Measurements from ENCODE around the gene ERBIN.
"Not testable (repeated sequence)": the region's sequence is repeated elsewhere in the genome, so short reads cannot be mapped to it uniquely, and the experiment has no call there.

ERBIN gene

GRCh38 chr5:65915661-65916060 is 10.7 kb upstream of the ERBIN start:
- DNase-seq (ENCODE audit: extremely low read depth in 1 of 2, low read depth in 1 of 2): not testable (repeated sequence)

- no peak for DNase-seq (ENCODE audit: extremely low read depth in 1 of 2, low read depth in 1 of 2)
Observed at GRCh38 chr5:65916066-65916465, 10.3 kb upstream of the ERBIN start.

GRCh38 chr5:65916636-65917035 is 9.7 kb upstream of the ERBIN start:
- no peak for DNase-seq (ENCODE audit: extremely low read depth in 1 of 2, low read depth in 1 of 2)

- no peak for DNase-seq (ENCODE audit: extremely low read depth in 1 of 2, low read depth in 1 of 2)
Observed at GRCh38 chr5:65919773-65920172, 6.6 kb upstream of the ERBIN start.

GRCh38 chr5:65923339-65923738 is 3.0 kb upstream of the ERBIN start:
- no peak for DNase-seq (ENCODE audit: extremely low read depth in 1 of 2, low read depth in 1 of 2)

GRCh38 chr5:65924366-65925043 is 1.9 kb upstream of the ERBIN start:
- no peak for DNase-seq (ENCODE audit: extremely low read depth in 1 of 2, low read depth in 1 of 2)

GRCh38 chr5:65925044-65925600 is 1.3 kb upstream of the ERBIN start:
- peak; percentile 37 to 54 for DNase-seq (ENCODE audit: extremely low read depth in 1 of 2, low read depth in 1 of 2)

- peak; percentile 52 to 68 for DNase-seq (ENCODE audit: extremely low read depth in 1 of 2, low read depth in 1 of 2)
Observed at GRCh38 chr5:65925601-65926275, 637 bp upstream of the ERBIN start.

GRCh38 chr5:65926893-65927292 is 518 bp downstream of the ERBIN start:
- no peak for DNase-seq (ENCODE audit: extremely low read depth in 1 of 2, low read depth in 1 of 2)

- DNase-seq (ENCODE audit: extremely low read depth in 1 of 2, low read depth in 1 of 2): no peak
Observed at GRCh38 chr5:65927503-65928321, 1.3 kb downstream of the ERBIN start.

- DNase-seq (ENCODE audit: extremely low read depth in 1 of 2, low read depth in 1 of 2): no peak
Observed at GRCh38 chr5:65928322-65928752, 2.0 kb downstream of the ERBIN start.

GRCh38 chr5:65928860-65929259 is 2.5 kb downstream of the ERBIN start:
- no peak for DNase-seq (ENCODE audit: extremely low read depth in 1 of 2, low read depth in 1 of 2)

- no peak for DNase-seq (ENCODE audit: extremely low read depth in 1 of 2, low read depth in 1 of 2)
Observed at GRCh38 chr5:65932676-65933075, 6.3 kb downstream of the ERBIN start.

GRCh38 chr5:65933295-65933694 is 6.9 kb downstream of the ERBIN start:
- no peak for DNase-seq (ENCODE audit: extremely low read depth in 1 of 2, low read depth in 1 of 2)

- no peak for DNase-seq (ENCODE audit: extremely low read depth in 1 of 2, low read depth in 1 of 2)
Observed at GRCh38 chr5:65938256-65938655, 11.9 kb downstream of the ERBIN start.

- no peak for DNase-seq (ENCODE audit: extremely low read depth in 1 of 2, low read depth in 1 of 2)
Observed at GRCh38 chr5:65943771-65944170, 17.4 kb downstream of the ERBIN start.

GRCh38 chr5:65946198-65946745 is 19.9 kb downstream of the ERBIN start:
- DNase-seq (ENCODE audit: extremely low read depth in 1 of 2, low read depth in 1 of 2): no peak

GRCh38 chr5:65948115-65948747 is 21.9 kb downstream of the ERBIN start:
- no peak for DNase-seq (ENCODE audit: extremely low read depth in 1 of 2, low read depth in 1 of 2)

GRCh38 chr5:65951330-65951729 is 25.0 kb downstream of the ERBIN start:
- no peak for DNase-seq (ENCODE audit: extremely low read depth in 1 of 2, low read depth in 1 of 2)

GRCh38 chr5:65952259-65952658 is 25.9 kb downstream of the ERBIN start:
- no peak for DNase-seq (ENCODE audit: extremely low read depth in 1 of 2, low read depth in 1 of 2)

- no peak for DNase-seq (ENCODE audit: extremely low read depth in 1 of 2, low read depth in 1 of 2)
Observed at GRCh38 chr5:65954200-65954599, 27.8 kb downstream of the ERBIN start.
